NCI-H446 treated with DMSO at 0.1 percent for 48 hours (cell line): ENCODE results near the gene APOC4.

Experiments
- DNase-seq: peaks from one replicate; lab custom pipeline; 2025; lab: John Stamatoyannopoulos, UW

APOC4 gene

GRCh38 chr19:44993926-44994537, 52.0 kb downstream of the APOC4 start:
- no peak for DNase-seq
